Measurements from ENCODE around the gene TTC12. TPM values are rescaled to one million over a fixed set of nuclear protein-coding genes. Genes with fewer than 3 reads are reported as not detected.

The TTC12 gene
- total RNA-seq, 2 donors from 2014 or later = 19.5 to 26.7 TPM

DNA sequence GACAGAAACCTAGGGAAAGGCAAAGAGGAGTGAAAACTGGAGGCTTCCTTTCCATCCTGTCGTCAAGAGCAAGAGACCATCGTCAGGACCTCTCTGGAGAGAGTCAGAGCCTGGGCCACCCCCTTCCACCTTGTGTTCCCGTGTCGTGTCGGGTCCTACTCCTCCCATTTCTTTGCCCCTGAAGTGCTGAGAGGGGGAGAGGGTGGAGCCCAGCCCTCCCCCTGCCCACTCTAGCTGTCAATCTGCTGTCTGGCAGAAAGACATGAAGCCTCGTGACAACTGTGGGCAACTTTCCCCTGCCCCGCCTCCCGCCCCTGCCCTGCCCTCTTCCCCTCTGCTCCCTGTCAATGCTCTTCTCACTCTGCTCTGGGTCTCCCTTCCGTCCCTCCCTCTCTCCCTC is 93.8 kb downstream of the TTC12 start:
- Histone ChIP-seq H3K9me3 (ENCODE audit: control insufficient read depth, low read length) (no peaks in the 10 kb centered on the region), H3K36me3 (ENCODE audit: control insufficient read depth, insufficient read depth, low read length) (no peaks in the 10 kb centered on the region), H3K4me3 (ENCODE audit: low read length) (no peak overlapping the region), H3K27ac (ENCODE audit: low read depth, low read length) (no peak overlapping the region), H3K27me3 (ENCODE audit: control insufficient read depth, insufficient read depth, low read length, poor library complexity, severe bottlenecking) (peaks cover 19% of the 10 kb centered on the region), H3K4me1 (ENCODE audit: control insufficient read depth, insufficient read depth, low read length) (peaks cover 6% of the 10 kb centered on the region), H3K9ac (ENCODE audit: extremely low read depth, low read length, poor library complexity, severe bottlenecking) (no peak overlapping the region)
- WGBS, 2 experiments (ENCODE audit: insufficient coverage in 1 of 2, insufficient read length in 1 of 2) = 73 to 83% methylated on average over 4 to 9 of the region's 9 CpGs
- no peak overlapping the region for H3K4me3 Mint-ChIP-seq
- H3K27me3 Mint-ChIP-seq (ENCODE audit: insufficient read depth) = peaks cover 31% of the 10 kb centered on the region
- no peak overlapping the region for H3K27ac Mint-ChIP-seq
- no peaks in the 10 kb centered on the region for H3K4me1 Mint-ChIP-seq
- DNase-seq = no peak
- no peaks in the 10 kb centered on the region for H3K36me3 Mint-ChIP-seq (ENCODE audit: low read depth)
- H3K9me3 Mint-ChIP-seq = no peaks in the 10 kb centered on the region
- no peak for TF ChIP-seq CTCF (conservative IDR thresholded peaks at IDR 0.05)

DNA sequence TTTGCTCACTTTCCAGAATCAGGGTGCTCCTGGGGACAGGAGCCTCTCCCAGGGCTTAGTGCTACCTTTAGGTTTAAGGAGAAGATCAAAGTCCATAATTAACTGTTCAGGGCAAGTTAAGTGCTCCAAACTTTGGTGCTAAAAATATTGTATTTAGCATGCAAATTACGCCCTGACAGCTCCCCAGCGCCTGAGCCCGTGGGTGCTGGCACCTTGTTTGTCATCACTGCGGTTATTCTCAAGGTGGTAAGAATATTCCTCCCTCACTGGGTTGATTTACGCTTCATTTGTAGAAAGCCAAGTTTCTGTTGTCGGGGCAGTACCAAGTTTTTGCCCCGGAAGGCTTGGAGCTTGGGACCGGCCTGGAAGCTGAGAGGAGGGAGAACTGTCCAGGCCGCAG is 94.5 kb downstream of the TTC12 start:
- Histone ChIP-seq H3K27me3 (ENCODE audit: control insufficient read depth, insufficient read depth, low read length, poor library complexity, severe bottlenecking) (peaks cover 12% of the 10 kb centered on the region), H3K9ac (ENCODE audit: extremely low read depth, low read length, poor library complexity, severe bottlenecking) (no peak overlapping the region), H3K36me3 (ENCODE audit: control insufficient read depth, insufficient read depth, low read length) (no peaks in the 10 kb centered on the region), H3K27ac (ENCODE audit: low read depth, low read length) (no peak overlapping the region), H3K4me1 (ENCODE audit: control insufficient read depth, insufficient read depth, low read length) (peaks cover 6% of the 10 kb centered on the region), H3K4me3 (ENCODE audit: low read length) (no peak overlapping the region), H3K9me3 (ENCODE audit: control insufficient read depth, low read length) (no peaks in the 10 kb centered on the region)
- Mint-ChIP-seq H3K27me3 (ENCODE audit: insufficient read depth) (peaks cover 30% of the 10 kb centered on the region), H3K36me3 (ENCODE audit: low read depth) (no peaks in the 10 kb centered on the region), H3K4me3 (no peak overlapping the region), H3K4me1 (no peaks in the 10 kb centered on the region), H3K9me3 (no peaks in the 10 kb centered on the region), H3K27ac (no peak overlapping the region)
- no peak for TF ChIP-seq CTCF (conservative IDR thresholded peaks at IDR 0.05)
- no peak for DNase-seq
- 82 to 100% methylated on average over 3 to 9 of the region's 9 CpGs for WGBS, 2 experiments (ENCODE audit: insufficient coverage in 1 of 2, insufficient read length in 1 of 2)

- Histone ChIP-seq H3K27me3 (ENCODE audit: control insufficient read depth, insufficient read depth, low read length, poor library complexity, severe bottlenecking) (peaks cover 6% of the 10 kb centered on the region), H3K4me3 (ENCODE audit: low read length) (no peak overlapping the region), H3K27ac (ENCODE audit: low read depth, low read length) (no peak overlapping the region), H3K36me3 (ENCODE audit: control insufficient read depth, insufficient read depth, low read length) (no peaks in the 10 kb centered on the region), H3K9me3 (ENCODE audit: control insufficient read depth, low read length) (no peaks in the 10 kb centered on the region), H3K4me1 (ENCODE audit: control insufficient read depth, insufficient read depth, low read length) (peaks cover 6% of the 10 kb centered on the region), H3K9ac (ENCODE audit: extremely low read depth, low read length, poor library complexity, severe bottlenecking) (no peak overlapping the region)
- no peaks in the 10 kb centered on the region for H3K36me3 Mint-ChIP-seq (ENCODE audit: low read depth)
- H3K4me3 Mint-ChIP-seq = no peak overlapping the region
- no peaks in the 10 kb centered on the region for H3K9me3 Mint-ChIP-seq
- no peak for DNase-seq
- 86% methylated on average over 1 to 3 of the region's 3 CpGs for WGBS, 2 experiments (ENCODE audit: insufficient coverage in 1 of 2, insufficient read length in 1 of 2)
- no peaks in the 10 kb centered on the region for H3K4me1 Mint-ChIP-seq
- no peak for TF ChIP-seq CTCF (conservative IDR thresholded peaks at IDR 0.05)
- H3K27ac Mint-ChIP-seq = no peak overlapping the region
- peaks cover 30% of the 10 kb centered on the region for H3K27me3 Mint-ChIP-seq (ENCODE audit: insufficient read depth)
These were observed 95.1 kb downstream of the TTC12 start for GRCh38 chr11:113409526-113409925.

Data from endodermal cell (in vitro differentiated cells).